Activated naive CD8-positive, alpha-beta T cell treated with anti-CD3 and anti-CD28 coated beads, Interleukin-2, amount 10 ng/mL, durations not matched to agents 7 days and 5 days (primary cell): ENCODE measurements around the gene CCDC50. TPM values are rescaled to one million over a fixed set of nuclear protein-coding genes. Genes with fewer than 3 reads are reported as not detected.

Experiments
- ATAC-seq: fragments of 150-1000 bp; cut with Tn5 transposase; one replicate; pipeline ENCODE4 v1.10.0; 2021; ENCODE audit warnings: low read depth, moderate library complexity
- POLR2A ChIA-PET: fragments of 350-600 bp; sonication (Branson Sonifier 250); formaldehyde crosslinking; loops from one replicate; lab custom pipeline; 2021; ENCODE audit warnings: antibody characterized with exemption; lab: Charles Lee
- DNase-seq: peaks from one replicate; pipeline ENCODE4 v3.0.0; 2021
- H3K27ac Mint-ChIP-seq: one replicate; pipeline ENCODE4 v1.8.0; 2022; ENCODE audit warnings: mild to moderate bottlenecking, mixed read lengths
- H3K27me3 Mint-ChIP-seq: one replicate; pipeline ENCODE4 v1.8.0; 2022; ENCODE audit warnings: mild to moderate bottlenecking, moderate library complexity, mixed read lengths
- H3K36me3 Mint-ChIP-seq: one replicate; pipeline ENCODE4 v1.8.0; 2021; ENCODE audit warnings: mild to moderate bottlenecking, mixed read lengths
- H3K4me1 Mint-ChIP-seq: one replicate; pipeline ENCODE4 v1.8.0; 2021; ENCODE audit warnings: mixed read lengths
- H3K4me3 Mint-ChIP-seq: one replicate; pipeline ENCODE4 v1.8.0; 2022; ENCODE audit warnings: mild to moderate bottlenecking, moderate library complexity, mixed read lengths
- H3K9me3 Mint-ChIP-seq: one replicate; pipeline ENCODE4 v1.8.0; 2021; ENCODE audit warnings: mixed read lengths
- total RNA-seq, 2 experiments: library from RNA; stranded (reverse); gene quantifications; one replicate each; pipeline ENCODE4 v1.2.3, GENCODE V29; 2021

CCDC50 gene
- total RNA-seq, 2 experiments from 2014 or later: 4.9 to 5.1 TPM

DNA sequence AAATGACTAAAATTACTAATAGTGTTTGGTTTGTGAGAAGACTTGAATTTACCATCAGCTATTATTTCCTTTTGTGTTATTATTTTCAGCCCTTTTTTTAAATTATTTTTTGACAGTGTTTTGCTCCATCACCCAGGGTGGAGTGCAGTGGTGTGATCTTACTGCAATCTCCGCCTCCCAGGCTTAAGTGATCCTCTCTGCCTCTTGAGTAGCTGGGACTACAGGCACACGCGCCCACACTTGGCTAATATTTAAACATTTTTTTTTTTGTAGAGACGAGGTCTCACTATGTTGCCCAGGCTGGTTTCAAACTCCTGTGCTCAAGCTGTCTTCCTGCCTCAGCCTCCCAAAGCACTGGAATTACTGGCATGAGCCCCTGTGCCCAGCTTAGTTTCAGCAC, 32.8 kb downstream of the CCDC50 start:
- Mint-ChIP-seq H3K27me3 (no peaks in the 10 kb centered on the region), H3K36me3 (no peaks in the 10 kb centered on the region), H3K27ac (no peak overlapping the region), H3K9me3 (no peaks in the 10 kb centered on the region), H3K4me3 (no peak overlapping the region), H3K4me1 (peaks cover 2% of the 10 kb centered on the region)
- ATAC-seq (no peak), DNase-seq (no peak)
- POLR2A ChIA-PET: no interaction called here

GRCh38 chr3:191362524-191363090, 33.4 kb downstream of the CCDC50 start:
- ATAC-seq: no peak
- no peak for DNase-seq
- Mint-ChIP-seq H3K27me3 (no peaks in the 10 kb centered on the region), H3K36me3 (no peaks in the 10 kb centered on the region), H3K27ac (no peak overlapping the region), H3K4me3 (no peak overlapping the region), H3K9me3 (no peaks in the 10 kb centered on the region), H3K4me1 (peaks cover 2% of the 10 kb centered on the region)
- POLR2A ChIA-PET: no interaction called here

- POLR2A ChIA-PET: no interaction called here
- Mint-ChIP-seq H3K4me3 (no peak overlapping the region), H3K4me1 (peaks cover 2% of the 10 kb centered on the region), H3K9me3 (no peaks in the 10 kb centered on the region), H3K27ac (no peak overlapping the region), H3K36me3 (no peaks in the 10 kb centered on the region), H3K27me3 (no peaks in the 10 kb centered on the region)
- ATAC-seq: no peak
- no peak for DNase-seq
Measured at GRCh38 chr3:191363221-191363620, 34.0 kb downstream of the CCDC50 start.

- Mint-ChIP-seq H3K27me3 (no peaks in the 10 kb centered on the region), H3K27ac (no peak overlapping the region), H3K4me3 (no peak overlapping the region), H3K9me3 (no peaks in the 10 kb centered on the region), H3K4me1 (no peaks in the 10 kb centered on the region), H3K36me3 (no peaks in the 10 kb centered on the region)
- no peak for DNase-seq
- POLR2A ChIA-PET: no interaction called here
- no peak for ATAC-seq
Measured at GRCh38 chr3:191366675-191367074, 37.5 kb downstream of the CCDC50 start.

DNA sequence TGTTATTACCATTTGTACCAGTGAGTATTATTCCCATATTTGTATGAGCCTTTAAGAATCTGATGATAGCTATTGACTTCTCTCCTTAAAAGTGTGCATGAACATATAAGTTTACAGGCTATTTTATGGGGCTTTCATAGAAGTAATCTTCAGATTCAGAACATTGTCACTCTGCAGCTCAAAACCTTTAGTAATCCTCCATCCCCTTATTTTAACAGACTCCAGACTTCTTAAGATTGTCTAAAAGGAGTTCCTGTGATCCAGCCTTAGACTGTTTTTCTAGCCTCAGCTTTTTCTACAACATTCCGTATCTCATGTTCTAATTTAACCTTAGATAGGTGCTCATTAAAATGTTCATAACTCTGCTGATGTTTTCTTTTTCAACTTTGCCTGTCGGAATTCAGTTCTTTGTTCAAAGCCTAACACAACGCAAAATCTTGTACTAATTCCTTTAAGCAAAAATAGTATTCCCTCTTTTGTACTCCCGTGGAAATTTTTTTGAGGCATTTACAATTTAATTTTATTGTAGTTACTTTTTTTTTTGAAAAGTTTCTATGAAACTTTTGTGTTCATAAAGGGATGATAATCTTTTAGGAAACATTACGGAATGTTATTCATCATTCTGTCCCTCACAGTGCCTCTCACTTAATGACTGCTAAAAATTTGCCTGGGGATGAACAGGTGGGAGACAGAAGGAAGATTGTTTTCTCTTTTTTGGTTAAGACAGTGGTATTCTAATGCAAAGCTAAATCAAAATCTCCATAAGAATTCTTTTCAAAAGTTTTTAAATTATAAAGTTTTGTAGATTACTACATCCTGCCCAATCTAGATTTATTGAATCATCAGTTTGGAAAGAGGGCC, 39.8 kb downstream of the CCDC50 start:
- no peaks in the 10 kb centered on the region for H3K4me1 Mint-ChIP-seq

GRCh38 chr3:191369616-191370010, 40.4 kb downstream of the CCDC50 start:
- Mint-ChIP-seq H3K27ac (no peak overlapping the region), H3K36me3 (no peaks in the 10 kb centered on the region), H3K9me3 (no peaks in the 10 kb centered on the region), H3K4me1 (no peaks in the 10 kb centered on the region), H3K27me3 (no peaks in the 10 kb centered on the region), H3K4me3 (no peak overlapping the region)
- POLR2A ChIA-PET: no interaction called here
- ATAC-seq (no peak), DNase-seq (no peak)

More for the DNA sequence above, 39.8 kb downstream of the CCDC50 start:
- Mint-ChIP-seq H3K27ac (no peak overlapping the region), H3K9me3 (no peaks in the 10 kb centered on the region), H3K36me3 (no peaks in the 10 kb centered on the region), H3K4me3 (no peak overlapping the region), H3K27me3 (no peaks in the 10 kb centered on the region)
- POLR2A ChIA-PET: no interaction called here
- no peak for ATAC-seq
- DNase-seq: no peak

DNA sequence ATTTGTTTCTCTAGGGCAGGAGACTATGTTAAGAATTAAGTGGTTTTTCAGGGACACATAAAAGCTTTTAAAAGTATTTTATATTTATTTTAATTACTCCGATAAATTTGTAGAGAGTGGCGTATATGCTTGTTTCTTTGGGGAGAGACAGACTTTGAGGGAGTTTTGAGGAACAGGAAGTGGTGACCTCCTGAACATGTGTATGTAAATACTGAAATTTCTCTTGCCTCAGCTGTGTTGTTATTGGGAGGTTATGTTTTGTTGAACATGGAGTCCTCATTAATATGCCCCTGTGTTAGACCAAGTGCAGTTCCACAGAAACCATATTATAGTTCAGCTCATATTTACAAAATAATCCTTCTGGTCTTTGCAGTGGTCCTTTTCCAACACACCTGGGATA, 42.9 kb downstream of the CCDC50 start:
- Mint-ChIP-seq H3K4me1 (no peaks in the 10 kb centered on the region), H3K27me3 (no peaks in the 10 kb centered on the region), H3K27ac (no peak overlapping the region), H3K36me3 (no peaks in the 10 kb centered on the region), H3K4me3 (no peak overlapping the region), H3K9me3 (no peaks in the 10 kb centered on the region)
- POLR2A ChIA-PET: no interaction called here
- ATAC-seq: no peak
- DNase-seq: no peak

- POLR2A ChIA-PET: no interaction called here
- no peak for ATAC-seq
Measured at GRCh38 chr3:191373327-191373726, 44.1 kb downstream of the CCDC50 start.

DNA sequence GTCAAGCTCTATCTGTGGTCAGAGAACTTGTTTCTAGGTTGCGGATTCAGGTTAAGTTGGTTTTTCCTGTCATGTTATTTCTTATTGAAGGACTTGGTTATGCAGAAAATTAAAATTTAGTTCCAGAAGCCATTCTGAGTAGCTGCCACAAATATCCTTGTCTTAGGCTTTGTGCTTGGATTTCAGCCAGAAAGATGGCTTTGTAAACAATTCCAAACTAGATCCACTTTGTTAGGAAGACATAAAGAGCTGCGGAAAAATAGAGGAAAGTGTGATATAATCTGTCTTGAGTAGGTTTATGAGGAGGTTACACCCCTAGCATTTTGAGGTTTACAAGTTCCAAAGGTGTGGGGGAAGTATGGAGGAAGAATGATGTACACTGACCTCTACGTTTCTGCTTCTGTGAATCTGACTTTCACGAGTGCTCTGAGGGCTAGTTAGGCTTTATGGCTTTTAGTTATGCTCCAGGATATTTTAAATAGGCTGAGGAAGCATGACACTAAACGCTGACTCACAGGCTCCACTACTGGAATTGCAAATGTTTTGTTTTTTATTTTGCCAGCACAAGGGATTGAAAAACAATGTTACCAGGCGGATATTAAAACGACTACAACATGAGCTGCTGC, 47.4 kb downstream of the CCDC50 start:
- Mint-ChIP-seq H3K4me1 (no peaks in the 10 kb centered on the region), H3K9me3 (no peaks in the 10 kb centered on the region), H3K27me3 (no peaks in the 10 kb centered on the region), H3K36me3 (no peaks in the 10 kb centered on the region), H3K4me3 (no peak overlapping the region), H3K27ac (no peak overlapping the region)
- DNase-seq: no peak
- POLR2A ChIA-PET: no interaction called here
- ATAC-seq: no peak

More at GRCh38 chr3:191373327-191373726, 44.1 kb downstream of the CCDC50 start:
- no peaks in the 10 kb centered on the region for H3K36me3 Mint-ChIP-seq
- H3K4me3 Mint-ChIP-seq: no peak overlapping the region
- no peaks in the 10 kb centered on the region for H3K9me3 Mint-ChIP-seq
- DNase-seq: no peak
- no peak overlapping the region for H3K27ac Mint-ChIP-seq
- no peaks in the 10 kb centered on the region for H3K27me3 Mint-ChIP-seq
- H3K4me1 Mint-ChIP-seq: no peaks in the 10 kb centered on the region

- DNase-seq (no peak), ATAC-seq (no peak)
- Mint-ChIP-seq H3K27ac (no peak overlapping the region), H3K27me3 (no peaks in the 10 kb centered on the region), H3K4me3 (no peak overlapping the region), H3K4me1 (no peaks in the 10 kb centered on the region), H3K36me3 (no peaks in the 10 kb centered on the region), H3K9me3 (no peaks in the 10 kb centered on the region)
- POLR2A ChIA-PET: no interaction called here
Measured at GRCh38 chr3:191378142-191378812, 49.1 kb downstream of the CCDC50 start.

- H3K27me3 Mint-ChIP-seq: no peaks in the 10 kb centered on the region
- H3K36me3 Mint-ChIP-seq: no peaks in the 10 kb centered on the region
- H3K4me3 Mint-ChIP-seq: no peak overlapping the region
- ATAC-seq (no peak), DNase-seq (no peak)
- POLR2A ChIA-PET: no interaction called here
- H3K4me1 Mint-ChIP-seq: no peaks in the 10 kb centered on the region
- H3K9me3 Mint-ChIP-seq: no peaks in the 10 kb centered on the region
- no peak overlapping the region for H3K27ac Mint-ChIP-seq
Measured at GRCh38 chr3:191379446-191379845, 50.3 kb downstream of the CCDC50 start.

DNA sequence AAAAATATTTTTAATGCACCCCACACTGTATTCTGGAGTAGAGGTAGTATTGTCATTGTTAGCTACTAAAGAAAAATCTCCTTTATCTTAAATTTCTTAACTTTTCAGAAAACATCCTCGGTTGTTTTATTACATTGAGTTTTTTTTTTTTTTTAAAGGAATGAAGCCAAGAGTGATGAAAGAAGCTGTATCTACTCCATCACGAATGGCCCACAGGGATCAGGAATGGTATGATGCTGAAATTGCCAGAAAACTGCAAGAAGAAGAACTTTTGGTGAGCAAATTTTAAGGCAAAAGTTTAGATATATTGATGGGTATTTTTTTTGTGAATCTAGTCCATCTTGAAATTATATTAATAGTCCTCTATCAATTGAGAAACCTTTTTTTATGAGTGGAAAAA, 50.8 kb downstream of the CCDC50 start:
- Mint-ChIP-seq H3K36me3 (no peaks in the 10 kb centered on the region), H3K27me3 (no peaks in the 10 kb centered on the region), H3K9me3 (no peaks in the 10 kb centered on the region), H3K4me3 (no peak overlapping the region), H3K27ac (no peak overlapping the region), H3K4me1 (no peaks in the 10 kb centered on the region)
- ATAC-seq (no peak), DNase-seq (no peak)
- POLR2A ChIA-PET: no interaction called here

DNA sequence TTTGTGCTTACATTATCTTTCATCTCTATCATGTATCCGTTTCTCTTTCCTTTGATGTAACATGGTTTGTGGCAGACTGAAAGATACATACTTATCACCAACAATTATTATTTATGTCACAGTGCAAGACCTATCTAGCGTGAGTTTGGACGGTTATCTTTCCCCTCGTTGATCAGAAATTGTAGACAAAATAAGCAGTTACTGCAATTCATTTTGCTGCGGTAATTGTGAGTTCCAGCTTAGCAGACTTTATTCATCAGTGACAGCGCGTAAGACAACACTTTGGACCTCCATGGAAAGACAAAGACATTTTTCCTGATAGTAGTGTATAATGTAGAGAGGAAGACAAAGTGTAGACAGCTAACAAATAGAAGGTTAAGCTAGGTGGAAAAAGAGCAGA, 52.1 kb downstream of the CCDC50 start:
- ATAC-seq (no peak), DNase-seq (no peak)
- Mint-ChIP-seq H3K4me1 (no peaks in the 10 kb centered on the region), H3K36me3 (no peaks in the 10 kb centered on the region), H3K27me3 (no peaks in the 10 kb centered on the region), H3K4me3 (no peak overlapping the region), H3K27ac (no peak overlapping the region), H3K9me3 (no peaks in the 10 kb centered on the region)
- POLR2A ChIA-PET: no interaction called here
